Heart left ventricle (tissue), 16 donors: ENCODE results near the gene CBX6. TPM values are rescaled to one million over a fixed set of nuclear protein-coding genes. Genes with fewer than 3 reads are reported as not detected.

Source experiments
- ATAC-seq, 4 donors: fragments of 200-7000 bp; cut with Tn5 transposase; one replicate each; pipeline ENCODE4 v1.9.1; 2020 to 2022; ENCODE audit warnings: moderate library complexity in 4 of 4, mild to moderate bottlenecking in 3 of 4, moderate number of reproducible peaks in 1 of 4
- DNase-seq, 5 donors: peaks; one replicate each; pipeline ENCODE4 v3.0.0-alpha.2; 2020
- H3K27ac ChIP-seq, 12 donors: fragments of 200-600 bp; sonication (generic) in 4 of 12; one replicate each; pipeline versions ENCODE4 v1.5.0 to v1.8.0; 2016 to 2022; ENCODE audit warnings: mild to moderate bottlenecking in 2 of 12
- H3K27me3 ChIP-seq, 9 donors: fragments of 200-600 bp; sonication (generic) in 2 of 9; one replicate each; pipeline versions ENCODE4 v1.5.1 to v1.8.0; 2016 to 2022; ENCODE audit warnings: mild to moderate bottlenecking in 3 of 9
- H3K36me3 ChIP-seq, 9 donors: fragments of 200-600 bp; sonication (generic) in 2 of 9; one replicate each; pipeline versions ENCODE4 v1.5.0 to v1.8.0; 2018 to 2022; ENCODE audit warnings: mild to moderate bottlenecking in 2 of 9
- H3K4me1 ChIP-seq, 12 donors: fragments of 200-600 bp; sonication (generic) in 4 of 12; one replicate each; pipeline versions ENCODE4 v1.5.0 to v1.8.0; 2016 to 2022; ENCODE audit warnings: mild to moderate bottlenecking in 3 of 12
- H3K4me3 ChIP-seq, 12 donors: fragments of 200-600 bp; sonication (generic) in 4 of 12; one replicate each; pipeline versions ENCODE4 v1.5.0 to v1.8.0; 2017 to 2022; ENCODE audit warnings: mild to moderate bottlenecking in 9 of 12, moderate library complexity in 4 of 12
- H3K9me3 ChIP-seq, 12 donors: fragments of 200-600 bp; sonication (generic) in 4 of 12; one replicate each; pipeline versions ENCODE4 v1.5.0 to v1.8.0; 2016 to 2022; ENCODE audit warnings: mild to moderate bottlenecking in 1 of 12
- POLR2A ChIP-seq, 2 donors: fragments of 450-650 bp; IDR thresholded peaks; one replicate each; pipeline ENCODE4 v1.6.1; 2017; ENCODE audit warnings: antibody characterized with exemption in 2 of 2, mild to moderate bottlenecking in 2 of 2, moderate library complexity in 2 of 2
- WGBS, 4 donors: extraction: QIAGEN DNeasy Blood & Tissue Kit in 2 of 4; methylation state at CpG; one replicate each; pipeline versions ENCODE4 v1.1.5 to v1.1.7; 2013 to 2018; 5-methylcytosine and 5-hydroxymethylcytosine counted together
- intact Hi-C, 10 donors: fragments of 100-400 bp; cut with DNase I; formaldehyde crosslinking; loops; one replicate each; pipeline versions ENCODE4 v1.11.1 to v1.14.2; 2022
- polyA plus RNA-seq, 2 donors: library from polyadenylated mRNA; stranded (reverse); fragments of 200-250 nt; gene quantifications; one replicate each; pipeline ENCODE4 v1.2.3, GENCODE V29; 2013
- total RNA-seq, 9 donors: library from RNA; depleted of rRNA in 2 of 9; stranded (reverse); fragments of >200 nt in 2 of 9; fragmentation: NEBNext Ultra II Directional in 3 of 9; extraction: Animal tissue kit (Norgen Biotek cat#: 25700) in 3 of 9; gene quantifications; one replicate each; pipeline versions ENCODE4 v1.1.0 to v1.2.4, GENCODE V29; 2016 to 2023
- TF ChIP-seq, protein P1 (sequence below), 12 donors: fragments of 200-600 bp; sonication (generic) in 4 of 12; IDR thresholded peaks; one replicate each; pipeline versions ENCODE4 v1.5.0 to v1.8.0; 2018 to 2022; ENCODE audit warnings: antibody characterized with exemption in 12 of 12, mild to moderate bottlenecking in 5 of 12
- donor health status: ischemic (EF 13 %, LVEDD 7.1; RV severe dilation, severe dysfunction).
- donor health status: healthy with polysubstance abuse.
- donor health status: DM: no; HTN: yes; CAD: no.
- donor health status: DM: no; HTN: no; CAD: no.
- donor health status: ischemic (EF 25% LVEDD 6.9; RV normal size, moderate dysfunction).
- donor health status: ischemic (EF 25% LVEDD 5.7; RV mildly dilated, moderate dysfunction).
- donor health status: healthy.
- donor health status: DM: yes; HTN: yes; CAD: no.
- donor health status: ischemic (EF 35%, LVEDD 5.7; RV mildly dilated, moderate dysfunction).
- donor health status: nonischemic (EF 11% LVEDD 7.7; RV severe dilation, severe dysfunction).
- donor health status: DM: yes; HTN: yes; CAD: no.
- donor health status: PGD.
- donor health status: ischemic (EF 29% LVEDD 5.4; RV normal size, mild dysfunction).
- donor health status: nonischemic (EF 23%, LVEDD 6.1; RV moderate dilation, normal function).

CBX6 gene
- total and polyA plus RNA-seq, 11 donors = 21.1 to 59.0 (median 43.7) TPM

DNA sequence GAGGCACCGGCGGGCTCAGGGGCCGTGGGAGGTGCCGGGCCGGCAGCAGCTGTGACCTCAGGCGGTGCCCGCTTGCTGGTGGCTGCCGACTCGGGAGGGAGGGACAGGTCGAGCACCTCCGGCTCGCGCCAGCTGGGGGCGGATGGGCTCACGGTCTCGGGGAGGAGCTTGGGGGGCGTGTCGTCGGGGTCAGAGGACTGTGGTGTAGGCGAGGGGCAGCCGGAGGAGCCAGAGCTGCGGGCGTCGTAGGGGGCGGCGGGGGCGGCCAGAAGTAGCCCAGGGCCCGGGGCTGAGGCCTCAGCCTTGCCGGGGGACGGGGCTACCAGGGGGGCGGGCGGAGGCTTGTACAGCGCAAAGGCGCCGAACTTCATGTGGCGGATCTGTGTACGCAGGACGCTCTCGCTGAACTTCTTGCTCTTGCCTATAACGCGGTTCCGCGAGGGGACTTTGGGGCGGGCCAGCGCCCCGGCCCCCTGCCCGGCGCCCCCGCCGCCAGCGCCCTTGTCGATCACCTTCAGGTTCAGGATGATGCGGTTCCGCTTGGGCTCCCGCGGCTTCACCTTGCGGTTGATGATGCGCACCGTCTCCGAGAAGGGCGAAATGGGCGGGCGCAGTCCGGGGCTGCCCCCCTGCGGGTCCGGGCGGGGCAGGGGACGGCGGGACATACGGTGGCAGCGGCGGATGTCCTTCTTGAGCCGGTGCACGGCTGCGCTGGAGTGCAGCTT lies 5.5 kb downstream of the CBX6 start:
- peaks cover 0 to 53% (median 23%) of the 10 kb centered on the region in 9 donors for H3K36me3 ChIP-seq
- DNase-seq (no peak), ATAC-seq (no peak)
- intact Hi-C loops = loop anchor here in 7 of 10 donors (5.0 to 10.0 kb wide), 5 partner anchors 74 to 256 kb away; partner anchors contain the start of gene DNAL4 (in 1 of the 7)
- H3K4me1 ChIP-seq = peaks cover 10 to 97% (median 67%) of the 10 kb centered on the region in 12 donors
- peak overlapping the region in 5 of 12 donors; percentile 52 to 85 (median 73) for H3K27ac ChIP-seq
- H3K9me3 ChIP-seq = no peaks in the 10 kb centered on the region
- WGBS, 4 donors = 69 to 83% (median 75%) methylated on average over 55 to 75 of the region's 75 CpGs
- H3K4me3 ChIP-seq = no peak overlapping the region
- H3K27me3 ChIP-seq = no peaks in the 10 kb centered on the region
- TF ChIP-seq POLR2A (IDR thresholded peaks at IDR 0.05) = no peak
- TF ChIP-seq, protein P1, sequence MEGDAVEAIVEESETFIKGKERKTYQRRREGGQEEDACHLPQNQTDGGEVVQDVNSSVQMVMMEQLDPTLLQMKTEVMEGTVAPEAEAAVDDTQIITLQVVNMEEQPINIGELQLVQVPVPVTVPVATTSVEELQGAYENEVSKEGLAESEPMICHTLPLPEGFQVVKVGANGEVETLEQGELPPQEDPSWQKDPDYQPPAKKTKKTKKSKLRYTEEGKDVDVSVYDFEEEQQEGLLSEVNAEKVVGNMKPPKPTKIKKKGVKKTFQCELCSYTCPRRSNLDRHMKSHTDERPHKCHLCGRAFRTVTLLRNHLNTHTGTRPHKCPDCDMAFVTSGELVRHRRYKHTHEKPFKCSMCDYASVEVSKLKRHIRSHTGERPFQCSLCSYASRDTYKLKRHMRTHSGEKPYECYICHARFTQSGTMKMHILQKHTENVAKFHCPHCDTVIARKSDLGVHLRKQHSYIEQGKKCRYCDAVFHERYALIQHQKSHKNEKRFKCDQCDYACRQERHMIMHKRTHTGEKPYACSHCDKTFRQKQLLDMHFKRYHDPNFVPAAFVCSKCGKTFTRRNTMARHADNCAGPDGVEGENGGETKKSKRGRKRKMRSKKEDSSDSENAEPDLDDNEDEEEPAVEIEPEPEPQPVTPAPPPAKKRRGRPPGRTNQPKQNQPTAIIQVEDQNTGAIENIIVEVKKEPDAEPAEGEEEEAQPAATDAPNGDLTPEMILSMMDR (IDR thresholded peaks at IDR 0.05) = no peak

DNA sequence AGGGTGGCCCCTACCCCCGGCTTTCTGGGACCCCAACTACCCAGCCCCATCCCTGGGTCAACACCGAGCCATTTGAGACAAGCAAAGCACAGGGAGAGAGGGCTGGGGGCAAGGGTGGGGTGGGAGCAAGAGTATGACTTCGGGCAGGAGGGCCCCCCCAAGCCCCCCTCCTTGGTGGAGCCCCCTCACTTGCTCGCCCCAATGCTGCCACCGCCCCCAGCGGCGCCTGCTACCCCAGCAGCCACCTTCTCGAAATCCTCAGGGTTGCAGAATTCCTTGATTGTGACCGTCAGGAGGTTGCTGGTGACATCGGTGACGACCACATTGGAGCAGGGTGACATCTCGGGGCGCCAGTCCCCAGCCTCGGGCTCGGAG lies 6.0 kb downstream of the CBX6 start:
- Histone ChIP-seq H3K4me1 (peaks cover 10 to 97% (median 65%) of the 10 kb centered on the region in 12 donors), H3K27ac (peak overlapping the region in 10 of 12 donors; percentile 36 to 92 (median 80)), H3K27me3 (no peaks in the 10 kb centered on the region), H3K4me3 (no peak overlapping the region), H3K9me3 (no peaks in the 10 kb centered on the region), H3K36me3 (peaks cover 0 to 53% (median 23%) of the 10 kb centered on the region in 9 donors)
- TF ChIP-seq, protein P1 (IDR thresholded peaks at IDR 0.05) = no peak
- TF ChIP-seq POLR2A (IDR thresholded peaks at IDR 0.05) = no peak
- WGBS, 4 donors = 75 to 81% (median 78%) methylated on average over 4 to 15 of the region's 15 CpGs
- intact Hi-C loops = loop anchor here in 7 of 10 donors (5.0 to 10.0 kb wide), 5 partner anchors 74 to 256 kb away; partner anchors contain the start of gene DNAL4 (in 1 of the 7)
- no peak for DNase-seq
- ATAC-seq = no peak

DNA sequence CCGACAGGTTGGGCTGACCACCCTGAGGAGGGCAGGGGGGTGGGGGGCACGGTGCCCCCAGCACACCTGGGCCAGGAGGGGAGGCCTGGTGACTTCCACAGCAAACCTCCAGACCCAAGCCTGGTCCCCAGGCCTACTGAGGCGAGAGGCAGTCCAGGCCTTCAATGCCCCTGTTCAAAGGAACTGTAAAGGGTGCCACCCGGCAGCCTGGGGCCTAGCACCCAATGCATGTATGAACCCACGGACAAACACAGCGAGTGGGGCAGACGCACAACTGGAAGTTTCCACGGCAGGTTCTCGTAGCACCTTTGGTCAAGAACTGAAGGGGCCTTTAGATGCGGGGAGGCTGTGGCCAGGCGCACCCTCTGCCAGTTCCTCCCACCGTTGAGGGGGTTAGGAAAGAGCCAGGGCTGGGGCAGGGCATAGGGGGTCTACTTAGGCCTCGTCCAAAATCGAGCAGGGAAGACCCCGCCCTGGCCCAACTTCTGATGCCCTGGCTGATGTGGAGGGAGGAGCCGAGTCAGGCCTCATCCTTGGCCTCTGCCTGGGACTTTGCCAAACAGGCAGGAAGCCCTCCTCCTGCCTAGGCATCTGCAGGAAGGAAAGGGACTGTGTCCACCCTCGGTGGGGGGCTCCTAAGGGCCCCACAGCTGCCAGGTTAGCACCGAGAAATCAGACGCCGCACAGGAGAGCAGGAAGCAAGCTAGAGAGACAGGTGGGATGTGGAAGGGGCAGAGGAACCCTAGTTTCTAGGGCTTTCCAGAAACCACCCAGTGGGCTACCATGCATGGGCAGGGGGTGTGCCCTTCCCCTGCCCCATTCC lies 6.6 kb downstream of the CBX6 start:
- Histone ChIP-seq H3K27ac (peak overlapping the region; percentile 36 to 92 (median 76)), H3K4me1 (peaks cover 10 to 91% (median 59%) of the 10 kb centered on the region in 12 donors), H3K4me3 (no peak overlapping the region), H3K9me3 (no peaks in the 10 kb centered on the region), H3K27me3 (no peaks in the 10 kb centered on the region), H3K36me3 (peaks cover 0 to 53% (median 23%) of the 10 kb centered on the region in 9 donors)
- WGBS, 4 donors = 54 to 77% (median 70%) methylated on average over 11 to 20 of the region's 20 CpGs
- ATAC-seq (no peak), DNase-seq (no peak)
- intact Hi-C loops = loop anchor here in 7 of 10 donors (5.0 to 10.0 kb wide), 5 partner anchors 73 to 257 kb away; partner anchors contain the start of gene DNAL4 (in 1 of the 7)
- TF ChIP-seq, protein P1 (IDR thresholded peaks at IDR 0.05) = no peak
- no peak for TF ChIP-seq POLR2A (IDR thresholded peaks at IDR 0.05)
